Right atrium auricular region (tissue), 2 donors: ENCODE results near the gene PCK1. TPM values are rescaled to one million over a fixed set of nuclear protein-coding genes. Genes with fewer than 3 reads are reported as not detected.

ENCODE experiments used
- DNase-seq: peaks from one replicate; pipeline ENCODE4 v3.0.0-alpha.2; 2019; ENCODE audit warnings: low spot score
- H3K27ac ChIP-seq, 2 donors: fragments of 200-600 bp; sonication (generic); 1 replicate in 1 of 2; 2 replicates in 1 of 2; pipeline ENCODE4 v1.5.1; 2016 to 2019
- H3K27me3 ChIP-seq, 2 donors: fragments of 200-600 bp; sonication (generic); one replicate each; pipeline versions ENCODE4 v1.5.1 to v1.6.0; 2017 to 2019
- H3K36me3 ChIP-seq: fragments of 200-600 bp; sonication (generic); one replicate; pipeline ENCODE4 v1.5.1; 2016
- H3K4me1 ChIP-seq, 2 donors: fragments of 200-600 bp; sonication (generic); one replicate each; pipeline versions ENCODE4 v1.5.1 to v1.6.0; 2017 to 2019
- H3K4me3 ChIP-seq, 2 donors: fragments of 200-600 bp; sonication (generic); 1 replicate in 1 of 2; 2 replicates in 1 of 2; pipeline ENCODE4 v1.5.1; 2017 to 2019; ENCODE audit warnings: mild to moderate bottlenecking in 1 of 2, moderate library complexity in 1 of 2
- H3K9me3 ChIP-seq, 2 donors: fragments of 200-600 bp; sonication (generic); one replicate each; pipeline ENCODE4 v1.5.1; 2019
- total RNA-seq, 2 donors: library from RNA; depleted of rRNA; stranded (reverse); fragments of >200 nt; gene quantifications; one replicate each; pipeline ENCODE4 v1.1.0, GENCODE V29; 2016
- TF ChIP-seq, protein P1 (sequence below), 2 donors: fragments of 200-600 bp; sonication (generic); IDR thresholded peaks; one replicate each; pipeline ENCODE4 v1.5.1; 2019; ENCODE audit warnings: antibody characterized with exemption in 2 of 2

The PCK1 gene
- total RNA-seq, 2 donors from 2014 or later = 0.52 to 4.7 TPM

DNA sequence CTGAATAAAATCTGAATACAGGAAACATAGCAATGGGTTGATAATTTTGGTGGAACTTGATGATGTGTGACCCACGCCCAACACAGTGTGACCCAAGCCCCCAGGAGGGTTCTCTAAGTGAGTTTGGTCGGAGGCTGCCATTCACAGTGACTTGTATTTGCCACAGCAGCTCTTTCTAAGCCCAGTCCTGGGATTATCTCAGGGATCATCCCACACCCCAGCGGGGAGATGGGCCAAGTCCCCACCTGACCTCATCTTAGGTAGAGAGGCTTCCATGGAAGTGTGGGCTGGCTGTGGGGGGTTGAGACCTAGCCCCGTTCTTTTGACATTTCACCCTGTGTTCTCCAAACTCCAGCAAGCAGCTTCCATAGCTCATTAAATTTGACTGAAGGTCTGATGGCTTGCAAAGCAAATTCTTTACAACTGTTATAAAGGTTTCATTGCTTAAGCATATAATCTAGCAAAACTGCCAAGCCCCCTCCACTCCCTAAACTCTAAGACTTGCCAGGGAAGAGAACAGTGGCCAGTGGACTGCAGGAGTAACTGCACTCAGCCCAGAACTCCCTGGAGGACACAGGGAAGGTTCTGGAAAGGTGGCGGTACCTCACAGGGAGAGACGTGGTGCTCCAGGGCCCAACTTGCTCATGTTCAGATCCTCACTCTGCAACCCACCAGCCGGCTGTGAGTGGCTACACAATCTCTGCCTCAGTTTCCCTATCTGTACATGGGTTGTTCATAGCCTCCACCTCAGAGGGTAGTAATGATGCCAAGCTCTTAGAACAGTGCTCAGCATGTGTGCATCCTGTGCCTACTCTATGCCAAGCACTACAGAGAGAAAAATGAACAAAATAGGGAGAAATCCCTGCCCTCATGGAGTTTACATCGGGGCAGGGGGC, 1.0 kb upstream of the PCK1 start:
- TF ChIP-seq, protein P1, sequence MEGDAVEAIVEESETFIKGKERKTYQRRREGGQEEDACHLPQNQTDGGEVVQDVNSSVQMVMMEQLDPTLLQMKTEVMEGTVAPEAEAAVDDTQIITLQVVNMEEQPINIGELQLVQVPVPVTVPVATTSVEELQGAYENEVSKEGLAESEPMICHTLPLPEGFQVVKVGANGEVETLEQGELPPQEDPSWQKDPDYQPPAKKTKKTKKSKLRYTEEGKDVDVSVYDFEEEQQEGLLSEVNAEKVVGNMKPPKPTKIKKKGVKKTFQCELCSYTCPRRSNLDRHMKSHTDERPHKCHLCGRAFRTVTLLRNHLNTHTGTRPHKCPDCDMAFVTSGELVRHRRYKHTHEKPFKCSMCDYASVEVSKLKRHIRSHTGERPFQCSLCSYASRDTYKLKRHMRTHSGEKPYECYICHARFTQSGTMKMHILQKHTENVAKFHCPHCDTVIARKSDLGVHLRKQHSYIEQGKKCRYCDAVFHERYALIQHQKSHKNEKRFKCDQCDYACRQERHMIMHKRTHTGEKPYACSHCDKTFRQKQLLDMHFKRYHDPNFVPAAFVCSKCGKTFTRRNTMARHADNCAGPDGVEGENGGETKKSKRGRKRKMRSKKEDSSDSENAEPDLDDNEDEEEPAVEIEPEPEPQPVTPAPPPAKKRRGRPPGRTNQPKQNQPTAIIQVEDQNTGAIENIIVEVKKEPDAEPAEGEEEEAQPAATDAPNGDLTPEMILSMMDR (IDR thresholded peaks at IDR 0.05) = no peak
- Histone ChIP-seq H3K4me3 (no peak overlapping the region), H3K4me1 (no peaks in the 10 kb centered on the region), H3K27me3 (no peaks in the 10 kb centered on the region), H3K27ac (no peak overlapping the region), H3K9me3 (no peaks in the 10 kb centered on the region), H3K36me3 (no peaks in the 10 kb centered on the region)
- DNase-seq = no peak

DNA sequence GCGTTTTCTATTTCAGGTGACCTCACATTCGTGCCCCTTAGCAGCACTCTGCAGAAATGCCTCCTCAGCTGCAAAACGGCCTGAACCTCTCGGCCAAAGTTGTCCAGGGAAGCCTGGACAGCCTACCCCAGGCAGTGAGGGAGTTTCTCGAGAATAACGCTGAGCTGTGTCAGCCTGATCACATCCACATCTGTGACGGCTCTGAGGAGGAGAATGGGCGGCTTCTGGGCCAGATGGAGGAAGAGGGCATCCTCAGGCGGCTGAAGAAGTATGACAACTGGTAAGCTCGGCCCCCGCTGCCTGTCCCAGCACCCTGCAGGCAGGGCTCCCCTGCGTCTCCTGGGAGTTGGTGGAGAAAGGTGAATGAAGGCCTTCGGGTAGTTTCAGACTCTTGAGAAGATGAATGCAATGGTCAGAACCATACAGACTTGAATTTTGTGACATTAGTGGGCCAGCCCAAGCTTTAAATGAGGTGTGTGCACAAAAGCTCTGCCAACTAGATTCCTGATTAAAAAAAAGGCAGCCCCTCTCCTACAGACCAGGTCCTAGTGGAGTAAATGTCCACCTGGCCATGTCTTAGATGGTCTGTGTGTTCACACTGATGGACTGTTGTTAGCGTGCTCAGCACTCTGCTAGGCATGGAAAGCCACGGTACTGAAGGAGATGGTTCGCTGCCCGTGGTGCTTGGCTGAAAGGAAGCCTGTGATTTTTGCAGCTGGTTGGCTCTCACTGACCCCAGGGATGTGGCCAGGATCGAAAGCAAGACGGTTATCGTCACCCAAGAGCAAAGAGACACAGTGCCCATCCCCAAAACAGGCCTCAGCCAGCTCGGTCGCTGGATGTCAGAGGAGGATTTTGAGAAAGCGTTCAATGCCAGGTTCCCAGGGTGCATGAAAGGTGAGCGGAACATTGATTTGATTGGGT, 708 bp downstream of the PCK1 start:
- Histone ChIP-seq H3K9me3 (no peaks in the 10 kb centered on the region), H3K4me3 (no peak overlapping the region), H3K27ac (no peak overlapping the region), H3K27me3 (no peaks in the 10 kb centered on the region), H3K36me3 (no peaks in the 10 kb centered on the region), H3K4me1 (no peaks in the 10 kb centered on the region)
- no peak for DNase-seq
- TF ChIP-seq, protein P1 (IDR thresholded peaks at IDR 0.05) = no peak

DNA sequence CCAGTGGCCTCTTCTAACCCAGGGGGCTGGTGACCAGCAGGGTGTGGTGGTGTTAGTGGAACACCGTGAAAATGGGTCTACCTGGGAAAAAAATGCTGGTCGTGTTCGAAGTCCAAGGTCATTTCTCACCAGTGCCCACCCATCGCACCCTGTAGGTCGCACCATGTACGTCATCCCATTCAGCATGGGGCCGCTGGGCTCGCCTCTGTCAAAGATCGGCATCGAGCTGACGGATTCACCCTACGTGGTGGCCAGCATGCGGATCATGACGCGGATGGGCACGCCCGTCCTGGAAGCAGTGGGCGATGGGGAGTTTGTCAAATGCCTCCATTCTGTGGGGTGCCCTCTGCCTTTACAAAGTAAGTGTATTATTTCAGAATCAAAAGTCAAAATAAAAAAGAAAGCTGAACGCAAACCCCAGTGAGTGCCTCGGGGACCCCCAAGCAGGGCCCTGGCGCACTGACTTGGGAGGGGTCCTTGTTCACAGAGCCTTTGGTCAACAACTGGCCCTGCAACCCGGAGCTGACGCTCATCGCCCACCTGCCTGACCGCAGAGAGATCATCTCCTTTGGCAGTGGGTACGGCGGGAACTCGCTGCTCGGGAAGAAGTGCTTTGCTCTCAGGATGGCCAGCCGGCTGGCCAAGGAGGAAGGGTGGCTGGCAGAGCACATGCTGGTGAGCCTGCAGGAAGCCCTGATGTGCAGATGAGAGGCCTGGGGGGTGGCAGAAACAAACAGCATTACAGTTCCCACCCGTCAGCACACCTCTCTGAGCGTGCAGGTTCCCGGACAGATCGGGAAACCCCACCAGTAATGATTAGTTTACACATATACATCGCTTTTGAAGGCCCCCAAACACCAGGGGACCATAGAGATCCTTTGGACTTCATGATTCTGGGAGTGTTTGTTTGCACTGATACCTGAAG, 1.9 kb downstream of the PCK1 start:
- no peak overlapping the region for H3K4me3 ChIP-seq
- no peak for DNase-seq
- H3K27ac ChIP-seq = no peak overlapping the region
- H3K36me3 ChIP-seq = no peaks in the 10 kb centered on the region
- no peaks in the 10 kb centered on the region for H3K9me3 ChIP-seq
- no peaks in the 10 kb centered on the region for H3K27me3 ChIP-seq
- TF ChIP-seq, protein P1 (IDR thresholded peaks at IDR 0.05) = no peak
- no peaks in the 10 kb centered on the region for H3K4me1 ChIP-seq

DNA sequence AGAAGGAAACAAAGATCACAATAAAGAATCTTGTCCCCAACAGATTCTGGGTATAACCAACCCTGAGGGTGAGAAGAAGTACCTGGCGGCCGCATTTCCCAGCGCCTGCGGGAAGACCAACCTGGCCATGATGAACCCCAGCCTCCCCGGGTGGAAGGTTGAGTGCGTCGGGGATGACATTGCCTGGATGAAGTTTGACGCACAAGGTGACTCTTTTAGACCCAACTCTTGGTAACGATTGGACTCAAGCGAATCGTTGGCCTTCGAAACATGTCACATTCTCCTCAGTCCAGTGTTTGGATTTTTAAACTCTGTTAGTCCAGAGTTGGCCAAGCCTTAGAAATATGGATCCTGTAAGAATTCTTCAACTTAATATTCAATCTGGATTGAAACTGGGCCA, 2.6 kb downstream of the PCK1 start:
- TF ChIP-seq, protein P1 (IDR thresholded peaks at IDR 0.05) = no peak
- Histone ChIP-seq H3K4me3 (no peak overlapping the region), H3K36me3 (no peaks in the 10 kb centered on the region), H3K9me3 (no peaks in the 10 kb centered on the region), H3K4me1 (no peaks in the 10 kb centered on the region), H3K27ac (no peak overlapping the region), H3K27me3 (no peaks in the 10 kb centered on the region)
- no peak for DNase-seq

DNA sequence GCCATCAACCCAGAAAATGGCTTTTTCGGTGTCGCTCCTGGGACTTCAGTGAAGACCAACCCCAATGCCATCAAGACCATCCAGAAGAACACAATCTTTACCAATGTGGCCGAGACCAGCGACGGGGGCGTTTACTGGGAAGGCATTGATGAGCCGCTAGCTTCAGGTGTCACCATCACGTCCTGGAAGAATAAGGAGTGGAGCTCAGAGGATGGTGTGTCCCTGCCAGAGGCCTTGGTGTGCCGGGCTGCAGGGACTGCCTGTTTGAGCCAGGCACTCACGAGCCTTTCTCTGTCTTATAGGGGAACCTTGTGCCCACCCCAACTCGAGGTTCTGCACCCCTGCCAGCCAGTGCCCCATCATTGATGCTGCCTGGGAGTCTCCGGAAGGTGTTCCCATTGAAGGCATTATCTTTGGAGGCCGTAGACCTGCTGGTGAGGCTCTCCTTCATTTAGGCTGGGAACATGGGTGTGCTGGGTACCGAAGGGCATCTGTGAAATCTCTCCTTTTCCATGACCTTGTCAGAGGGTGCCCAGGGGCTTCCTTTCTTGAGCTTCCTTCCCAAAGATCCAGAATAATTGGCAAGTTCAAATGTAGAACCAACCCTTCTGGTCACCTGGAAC, 3.4 kb downstream of the PCK1 start:
- Histone ChIP-seq H3K27ac (no peak overlapping the region), H3K4me1 (no peaks in the 10 kb centered on the region), H3K4me3 (no peak overlapping the region), H3K9me3 (no peaks in the 10 kb centered on the region), H3K27me3 (no peaks in the 10 kb centered on the region), H3K36me3 (no peaks in the 10 kb centered on the region)
- DNase-seq = no peak
- TF ChIP-seq, protein P1 (IDR thresholded peaks at IDR 0.05) = no peak
